Ascending aorta (tissue), 2 donors: ENCODE results near the gene PVALEF. TPM values are rescaled to one million over a fixed set of nuclear protein-coding genes. Genes with fewer than 3 reads are reported as not detected.

ENCODE experiments used
- DNase-seq, 2 donors: peaks; one replicate each; pipeline ENCODE4 v3.0.0-alpha.2; 2019; ENCODE audit warnings: low spot score in 2 of 2
- H3K27ac ChIP-seq, 2 donors: fragments of 200-600 bp; sonication (generic); one replicate each; pipeline ENCODE4 v1.5.1; 2016 to 2017; ENCODE audit warnings: mild to moderate bottlenecking in 1 of 2
- H3K27me3 ChIP-seq: fragments of 200-600 bp; sonication (generic); one replicate; pipeline ENCODE4 v1.5.1; 2017
- H3K36me3 ChIP-seq, 2 donors: fragments of 200-600 bp; sonication (generic); one replicate each; pipeline ENCODE4 v1.5.1; 2016
- H3K4me1 ChIP-seq, 2 donors: fragments of 200-600 bp; sonication (generic); one replicate each; pipeline ENCODE4 v1.5.1; 2016 to 2017; ENCODE audit warnings: mild to moderate bottlenecking in 1 of 2
- H3K4me3 ChIP-seq, 2 donors: fragments of 200-600 bp; sonication (generic); one replicate each; pipeline ENCODE4 v1.5.1; 2016 to 2017; ENCODE audit warnings: mild to moderate bottlenecking in 1 of 2
- H3K9me3 ChIP-seq, 2 donors: fragments of 200-600 bp; sonication (generic); one replicate each; pipeline ENCODE4 v1.5.1; 2016
- CTCF ChIP-seq, 3 experiments: fragments of 200-600 bp in 2 of 3; fragments of 450-650 bp in 1 of 3; sonication (generic) in 2 of 3; IDR thresholded peaks; one replicate each; pipeline ENCODE4 v1.5.1; 2016 to 2019; ENCODE audit warnings: antibody characterized with exemption in 3 of 3, mild to moderate bottlenecking in 1 of 3, moderate library complexity in 1 of 3
- intact Hi-C: fragments of 100-400 bp; cut with DNase I; formaldehyde crosslinking; loops from one replicate; pipeline ENCODE4 v1.15.1; 2023
- total RNA-seq: library from RNA; depleted of rRNA; stranded (reverse); fragments of >200 nt; gene quantifications from one replicate; pipeline ENCODE4 v1.1.0, GENCODE V29; 2016

The PVALEF gene
- total RNA-seq, 1 donor from 2014 or later: not detected

DNA sequence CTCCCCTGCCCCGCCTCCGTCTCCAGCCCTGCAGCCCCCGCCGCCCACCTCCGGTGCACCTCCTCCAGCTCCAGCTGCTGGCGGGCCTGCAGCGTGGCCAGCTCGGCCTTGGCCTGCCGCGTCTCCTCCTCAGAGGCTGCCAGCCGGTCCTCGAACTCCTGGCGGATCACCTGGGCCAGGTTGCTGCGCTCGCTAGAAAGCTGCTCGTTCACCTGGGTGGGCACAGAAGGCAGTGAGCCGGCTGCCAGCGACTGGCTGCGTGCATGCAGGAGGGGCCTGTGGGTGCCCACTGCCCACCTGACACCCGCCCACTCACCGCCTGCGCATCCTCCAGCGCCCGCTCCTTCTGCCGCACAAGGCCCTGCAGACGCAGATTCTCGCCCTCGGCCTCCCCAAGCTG lies 25.3 kb downstream of the PVALEF start:
- H3K4me3 ChIP-seq: no peak overlapping the region
- no peaks in the 10 kb centered on the region for H3K36me3 ChIP-seq
- intact Hi-C loops: no loop called here
- H3K9me3 ChIP-seq: no peaks in the 10 kb centered on the region
- no peak for TF ChIP-seq CTCF (IDR thresholded peaks at IDR 0.05)
- DNase-seq: no peak
- no peak overlapping the region for H3K27ac ChIP-seq
- no peaks in the 10 kb centered on the region for H3K4me1 ChIP-seq
- H3K27me3 ChIP-seq: no peaks in the 10 kb centered on the region

DNA sequence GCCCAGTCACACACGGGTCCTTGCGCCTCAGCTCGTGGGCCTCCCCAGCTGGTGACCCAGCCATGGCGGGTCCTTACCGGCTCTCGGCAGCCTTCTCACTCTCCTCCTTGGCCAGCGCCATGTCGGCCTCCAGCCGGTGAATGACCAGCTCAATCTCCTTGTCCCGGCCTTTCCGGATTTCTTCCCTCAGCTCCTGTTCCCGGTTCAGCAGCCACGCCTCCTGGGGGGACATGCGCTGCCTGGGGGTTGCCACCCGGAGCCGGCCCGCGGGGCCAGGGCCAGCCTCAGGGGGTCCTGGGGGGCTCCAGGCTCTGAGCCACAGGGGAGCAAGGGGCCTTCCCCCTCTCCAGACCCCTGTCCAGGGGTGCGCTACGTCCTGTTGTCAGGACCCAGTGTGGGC lies 25.8 kb downstream of the PVALEF start:
- Histone ChIP-seq H3K9me3 (no peaks in the 10 kb centered on the region), H3K4me3 (no peak overlapping the region), H3K27me3 (no peaks in the 10 kb centered on the region), H3K36me3 (no peaks in the 10 kb centered on the region), H3K27ac (no peak overlapping the region), H3K4me1 (no peaks in the 10 kb centered on the region)
- intact Hi-C loops: no loop called here
- DNase-seq: no peak
- no peak for TF ChIP-seq CTCF (IDR thresholded peaks at IDR 0.05)

DNA sequence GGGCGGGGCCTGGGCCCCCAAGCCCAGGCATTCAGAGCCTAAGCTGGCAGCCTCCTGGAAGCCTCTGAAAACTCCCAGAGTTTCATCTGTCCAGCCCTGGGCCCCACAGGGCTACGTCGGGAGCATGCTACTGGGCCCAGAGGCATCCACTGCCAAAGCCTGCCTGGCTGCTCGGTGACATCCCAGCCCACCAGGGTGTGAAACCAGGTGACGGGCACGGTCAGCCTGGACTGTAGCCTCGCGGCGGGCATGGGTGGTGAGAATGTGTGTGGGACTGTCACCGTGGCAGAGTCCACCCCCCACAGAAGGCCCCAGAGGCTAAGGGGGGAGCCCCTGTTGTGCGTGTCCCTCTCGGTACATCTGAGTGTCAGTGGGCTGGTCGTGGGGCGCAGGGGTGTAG lies 26.3 kb downstream of the PVALEF start:
- H3K36me3 ChIP-seq: peaks cover 0 to 1% of the 10 kb centered on the region in 2 donors
- intact Hi-C loops: no loop called here
- H3K4me3 ChIP-seq: no peak overlapping the region
- TF ChIP-seq CTCF (IDR thresholded peaks at IDR 0.05): no peak
- H3K27ac ChIP-seq: no peak overlapping the region
- no peak for DNase-seq
- no peaks in the 10 kb centered on the region for H3K4me1 ChIP-seq
- H3K9me3 ChIP-seq: no peaks in the 10 kb centered on the region
- no peaks in the 10 kb centered on the region for H3K27me3 ChIP-seq

DNA sequence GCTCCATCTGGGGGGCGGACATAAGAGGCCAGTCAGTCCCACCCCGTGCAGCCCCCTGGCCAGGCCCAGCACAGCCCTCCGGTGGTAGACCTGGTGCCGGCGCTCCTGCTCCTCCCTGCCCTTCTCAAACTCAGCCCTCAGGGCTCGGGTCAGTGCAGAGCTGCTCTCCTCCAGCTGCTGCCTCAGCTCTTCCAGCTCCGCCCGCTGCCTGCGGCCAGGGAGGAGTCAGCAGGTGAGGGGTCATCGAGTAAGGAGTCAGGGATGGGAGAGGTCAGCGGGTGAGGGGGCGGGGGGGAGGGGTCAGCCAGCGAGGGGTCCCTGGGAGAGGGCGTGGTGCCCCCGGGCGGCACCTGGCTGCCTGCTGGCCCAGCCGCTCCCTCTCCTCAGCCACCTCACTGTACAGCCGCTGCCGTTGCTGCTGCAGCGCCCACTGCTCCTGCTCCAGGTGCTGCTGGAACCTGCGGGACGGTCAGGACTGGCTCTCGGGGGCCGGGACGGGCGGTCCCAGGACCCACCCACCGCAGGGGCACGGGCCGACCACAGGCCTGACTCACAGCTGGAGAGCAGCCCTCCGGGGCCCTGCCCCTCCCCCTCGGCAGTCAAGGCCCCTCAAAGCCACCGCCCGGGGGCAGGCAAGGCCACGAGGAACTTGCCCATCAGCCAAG lies 27.2 kb downstream of the PVALEF start:
- Histone ChIP-seq H3K9me3 (no peaks in the 10 kb centered on the region), H3K27ac (no peak overlapping the region), H3K4me3 (no peak overlapping the region), H3K36me3 (peaks cover 0 to 5% of the 10 kb centered on the region in 2 donors), H3K27me3 (no peaks in the 10 kb centered on the region), H3K4me1 (no peaks in the 10 kb centered on the region)
- DNase-seq: no peak
- intact Hi-C loops: no loop called here
- no peak for TF ChIP-seq CTCF (IDR thresholded peaks at IDR 0.05)

- Histone ChIP-seq H3K9me3 (no peaks in the 10 kb centered on the region), H3K36me3 (peaks cover 0 to 7% of the 10 kb centered on the region in 2 donors), H3K4me3 (no peak overlapping the region), H3K4me1 (no peaks in the 10 kb centered on the region), H3K27me3 (no peaks in the 10 kb centered on the region), H3K27ac (no peak overlapping the region)
- TF ChIP-seq CTCF (IDR thresholded peaks at IDR 0.05): no peak
- no peak for DNase-seq
- intact Hi-C loops: no loop called here
Observed at GRCh38 chr17:81193051-81193410, 27.7 kb downstream of the PVALEF start.
